Pancreas (tissue), 10 donors: ENCODE measurements around the gene TP53BP2. TPM values are rescaled to one million over a fixed set of nuclear protein-coding genes. Genes with fewer than 3 reads are reported as not detected.

Source experiments
- ATAC-seq, 4 donors: fragments of 200-7000 bp; cut with Tn5 transposase; one replicate each; pipeline versions ENCODE4 v1.8.0 to v1.9.1; 2020; ENCODE audit warnings: mild to moderate bottlenecking in 4 of 4, moderate library complexity in 4 of 4
- DNase-seq, 6 donors: peaks; one replicate each; pipeline ENCODE4 v3.0.0-alpha.2; 2020
- FAIRE-seq: peaks from 2 replicates; lab custom pipeline; 2012; peaks lifted over from hg19 to GRCh38; lab: Jason Lieb, UNC
- H3K27ac ChIP-seq, 4 donors: fragments of 200-600 bp; sonication (generic); 1 replicate in 3 of 4; 2 replicates in 1 of 4; pipeline versions ENCODE4 v1.5.0 to v1.8.0; 2020
- H3K27me3 ChIP-seq, 4 donors: fragments of 200-600 bp; one replicate each; pipeline ENCODE4 v1.8.0; 2021
- H3K36me3 ChIP-seq, 3 donors: fragments of 200-600 bp; sonication (generic) in 1 of 3; one replicate each; pipeline versions ENCODE4 v1.5.0 to v1.8.0; 2020 to 2021
- H3K4me1 ChIP-seq, 3 donors: fragments of 200-600 bp; one replicate each; pipeline ENCODE4 v1.8.0; 2021
- H3K4me3 ChIP-seq, 4 donors: fragments of 200-600 bp; sonication (generic) in 2 of 4; one replicate each; pipeline versions ENCODE4 v1.5.0 to v1.8.0; 2020 to 2021
- H3K9me3 ChIP-seq, 4 donors: fragments of 200-600 bp; one replicate each; pipeline ENCODE4 v1.8.0; 2021
- WGBS, 2 donors: extraction: QIAGEN DNeasy Blood & Tissue Kit; methylation state at CpG; one replicate each; pipeline ENCODE4 v1.1.7; 2013; 5-methylcytosine and 5-hydroxymethylcytosine counted together
- intact Hi-C, 3 donors: fragments of 100-400 bp; cut with DNase I; formaldehyde crosslinking; loops; one replicate each; pipeline versions ENCODE4 v1.11.1 to v1.14.2; 2022
- polyA plus RNA-seq, 2 donors: library from polyadenylated mRNA; stranded (reverse); fragments of 200-250 nt; gene quantifications; one replicate each; pipeline ENCODE4 v1.2.3, GENCODE V29; 2013
- total RNA-seq, 6 donors: library from RNA; stranded (reverse); fragmentation: NEBNext Ultra II Directional in 4 of 6; extraction: Animal tissue kit (Norgen Biotek cat#: 25700) in 4 of 6; gene quantifications; one replicate each; pipeline versions ENCODE4 v1.2.1 to v1.2.4, GENCODE V29; 2021 to 2023
- TF ChIP-seq, protein P1 (sequence below), 4 donors: fragments of 200-600 bp; sonication (generic) in 3 of 4; IDR thresholded peaks; one replicate each; pipeline versions ENCODE4 v1.5.0 to v1.8.0; 2021; ENCODE audit warnings: antibody characterized with exemption in 4 of 4
- donor health status: healthy with polysubstance abuse.
- donor health status: DM: no; HTN: no; CAD: no; lungs with moderate emphysema.
- donor health status: DM: no; HTN: no; CAD: no.
- donor health status: control.
- donor health status: control.
- donor health status: Bipolar disorder and iron deficiency.
- donor health status: DM: yes; HTN: yes; CAD: no.
- donor health status: DM: no; HTN: no; CAD: no.
- donor health status: DM: no; HTN: no; CAD: no.
- donor health status: DM: yes; HTN: yes; CAD: no.

TP53BP2 gene
- total and polyA plus RNA-seq, 8 donors: 5.5 to 31.7 (median 14.1) TPM

GRCh38 chr1:223825767-223826748, 19.7 kb downstream of the TP53BP2 start:
- Histone ChIP-seq H3K27ac (no peak overlapping the region), H3K27me3 (no peaks in the 10 kb centered on the region), H3K4me3 (no peak overlapping the region), H3K9me3 (no peaks in the 10 kb centered on the region), H3K4me1 (peaks cover 3 to 44% (median 18%) of the 10 kb centered on the region in 3 donors), H3K36me3 (no peaks in the 10 kb centered on the region)
- peak in 3 of 4 donors; percentile 19 to 45 (median 36) for ATAC-seq
- intact Hi-C loops: no loop called here
- WGBS, 2 donors: 71 to 75% methylated on average over 11 of the region's 11 CpGs
- FAIRE-seq: no peak
- DNase-seq: no peak
- TF ChIP-seq, protein P1, sequence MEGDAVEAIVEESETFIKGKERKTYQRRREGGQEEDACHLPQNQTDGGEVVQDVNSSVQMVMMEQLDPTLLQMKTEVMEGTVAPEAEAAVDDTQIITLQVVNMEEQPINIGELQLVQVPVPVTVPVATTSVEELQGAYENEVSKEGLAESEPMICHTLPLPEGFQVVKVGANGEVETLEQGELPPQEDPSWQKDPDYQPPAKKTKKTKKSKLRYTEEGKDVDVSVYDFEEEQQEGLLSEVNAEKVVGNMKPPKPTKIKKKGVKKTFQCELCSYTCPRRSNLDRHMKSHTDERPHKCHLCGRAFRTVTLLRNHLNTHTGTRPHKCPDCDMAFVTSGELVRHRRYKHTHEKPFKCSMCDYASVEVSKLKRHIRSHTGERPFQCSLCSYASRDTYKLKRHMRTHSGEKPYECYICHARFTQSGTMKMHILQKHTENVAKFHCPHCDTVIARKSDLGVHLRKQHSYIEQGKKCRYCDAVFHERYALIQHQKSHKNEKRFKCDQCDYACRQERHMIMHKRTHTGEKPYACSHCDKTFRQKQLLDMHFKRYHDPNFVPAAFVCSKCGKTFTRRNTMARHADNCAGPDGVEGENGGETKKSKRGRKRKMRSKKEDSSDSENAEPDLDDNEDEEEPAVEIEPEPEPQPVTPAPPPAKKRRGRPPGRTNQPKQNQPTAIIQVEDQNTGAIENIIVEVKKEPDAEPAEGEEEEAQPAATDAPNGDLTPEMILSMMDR (IDR thresholded peaks at IDR 0.05): no peak

- no peak overlapping the region for H3K27ac ChIP-seq
- 61 to 70% methylated on average over 4 of the region's 4 CpGs for WGBS, 2 donors
These were observed 21.0 kb downstream of the TP53BP2 start for GRCh38 chr1:223824712-223825111.

DNA sequence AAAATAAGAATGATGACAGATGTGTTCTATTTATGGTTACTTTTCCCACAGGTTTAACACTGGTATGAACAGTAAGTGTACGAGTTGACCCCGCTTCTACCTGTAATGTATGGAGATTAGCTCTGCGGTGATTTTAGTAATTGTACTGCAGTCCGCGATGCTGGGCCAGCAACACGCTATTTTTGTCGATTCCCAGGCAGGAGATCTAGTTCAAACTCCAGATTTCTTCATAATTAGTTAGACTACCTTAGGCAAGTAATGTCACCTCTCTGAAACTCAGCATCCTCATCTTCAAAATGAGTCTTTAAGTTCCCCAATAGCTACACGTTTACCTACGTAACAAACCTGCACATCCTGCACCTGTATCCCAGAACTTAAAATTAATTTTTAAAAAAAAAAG, 21.5 kb downstream of the TP53BP2 start:
- no peak overlapping the region for H3K4me3 ChIP-seq
- no peak overlapping the region for H3K27ac ChIP-seq
- H3K27me3 ChIP-seq: no peaks in the 10 kb centered on the region
- no peaks in the 10 kb centered on the region for H3K9me3 ChIP-seq
- ATAC-seq: no peak
- no peak for FAIRE-seq
- no peaks in the 10 kb centered on the region for H3K36me3 ChIP-seq
- DNase-seq: no peak
- H3K4me1 ChIP-seq: peaks cover 3 to 51% (median 13%) of the 10 kb centered on the region in 3 donors
- 60 to 72% methylated on average over 9 of the region's 9 CpGs for WGBS, 2 donors
- intact Hi-C loops: no loop called here
- TF ChIP-seq, protein P1 (IDR thresholded peaks at IDR 0.05): no peak

More at GRCh38 chr1:223824712-223825111, 21.0 kb downstream of the TP53BP2 start:
- Histone ChIP-seq H3K36me3 (no peaks in the 10 kb centered on the region), H3K4me1 (peaks cover 3 to 52% (median 16%) of the 10 kb centered on the region in 3 donors), H3K4me3 (no peak overlapping the region), H3K9me3 (no peaks in the 10 kb centered on the region), H3K27me3 (no peaks in the 10 kb centered on the region)
- no peak for DNase-seq
- FAIRE-seq: no peak
- TF ChIP-seq, protein P1 (IDR thresholded peaks at IDR 0.05): no peak
- intact Hi-C loops: no loop called here
- peak in 3 of 4 donors; percentile 13 to 44 (median 38) for ATAC-seq

GRCh38 chr1:223820971-223821370, 24.8 kb downstream of the TP53BP2 start:
- Histone ChIP-seq H3K36me3 (no peaks in the 10 kb centered on the region), H3K27me3 (no peaks in the 10 kb centered on the region), H3K4me3 (no peak overlapping the region), H3K9me3 (no peaks in the 10 kb centered on the region), H3K4me1 (peaks cover 7 to 39% (median 16%) of the 10 kb centered on the region in 3 donors), H3K27ac (no peak overlapping the region)
- DNase-seq (no peak), ATAC-seq (no peak), FAIRE-seq (no peak)
- intact Hi-C loops: no loop called here
- TF ChIP-seq, protein P1 (IDR thresholded peaks at IDR 0.05): no peak
- 87 to 89% methylated on average over 11 of the region's 11 CpGs for WGBS, 2 donors

DNA sequence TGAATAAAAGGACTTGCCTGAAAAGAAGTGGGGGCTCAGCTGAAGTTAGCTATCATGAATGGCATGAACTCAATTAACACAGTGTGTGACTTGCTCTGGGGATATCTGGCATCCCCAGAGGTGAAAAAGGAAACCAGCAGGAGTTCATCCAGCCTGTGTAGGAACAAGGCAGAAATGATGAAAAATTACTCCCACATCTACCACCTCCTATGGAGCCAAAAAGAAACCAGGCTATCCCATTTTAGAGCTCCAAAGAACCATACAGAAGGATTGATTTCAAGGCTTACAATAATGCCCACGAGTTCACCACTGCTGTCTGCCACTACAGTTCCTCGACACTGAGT, 25.3 kb downstream of the TP53BP2 start:
- FAIRE-seq (no peak), DNase-seq (no peak), ATAC-seq (no peak)
- no peaks in the 10 kb centered on the region for H3K36me3 ChIP-seq
- no peaks in the 10 kb centered on the region for H3K27me3 ChIP-seq
- TF ChIP-seq, protein P1 (IDR thresholded peaks at IDR 0.05): no peak
- H3K4me1 ChIP-seq: peaks cover 12 to 41% (median 20%) of the 10 kb centered on the region in 3 donors
- H3K9me3 ChIP-seq: no peaks in the 10 kb centered on the region
- H3K27ac ChIP-seq: no peak overlapping the region
- no peak overlapping the region for H3K4me3 ChIP-seq
- WGBS, 2 donors: 90 to 92% methylated on average over 2 of the region's 2 CpGs
- intact Hi-C loops: no loop called here
